ENCODE data around the gene FLCN.

The FLCN gene

GRCh38 chr17:17235212-17236174 is 1.5 kb downstream of the FLCN start:
- DNase-seq (ENCODE audit: low read depth): no peak

GRCh38 chr17:17232303-17232621 is 4.7 kb downstream of the FLCN start:
- DNase-seq (ENCODE audit: low read depth): no peak

GRCh38 chr17:17231621-17232302 is 5.2 kb downstream of the FLCN start:
- no peak for DNase-seq (ENCODE audit: low read depth)

- DNase-seq (ENCODE audit: low read depth): no peak
Observed at GRCh38 chr17:17229416-17230384, 7.3 kb downstream of the FLCN start.

GRCh38 chr17:17228521-17229279 is 8.3 kb downstream of the FLCN start:
- DNase-seq (ENCODE audit: low read depth): no peak

- DNase-seq (ENCODE audit: low read depth): no peak
Observed at GRCh38 chr17:17227608-17228520, 9.1 kb downstream of the FLCN start.

- DNase-seq (ENCODE audit: low read depth): no peak
Observed at GRCh38 chr17:17226451-17227265, 10.3 kb downstream of the FLCN start.

- DNase-seq (ENCODE audit: low read depth): no peak
Observed at GRCh38 chr17:17225901-17226300, 11.1 kb downstream of the FLCN start.

- DNase-seq (ENCODE audit: low read depth): no peak
Observed at GRCh38 chr17:17224137-17224536, 12.8 kb downstream of the FLCN start.

- no peak for DNase-seq (ENCODE audit: low read depth)
Observed at GRCh38 chr17:17223736-17224135, 13.2 kb downstream of the FLCN start.

GRCh38 chr17:17221329-17221728 is 15.6 kb downstream of the FLCN start:
- no peak for DNase-seq (ENCODE audit: low read depth)

- DNase-seq (ENCODE audit: low read depth): no peak
Observed at GRCh38 chr17:17220529-17220928, 16.4 kb downstream of the FLCN start.

- DNase-seq (ENCODE audit: low read depth): no peak
Observed at GRCh38 chr17:17217995-17218394, 19.0 kb downstream of the FLCN start.

GRCh38 chr17:17216776-17217175 is 20.2 kb downstream of the FLCN start:
- no peak for DNase-seq (ENCODE audit: low read depth)

GRCh38 chr17:17216236-17216635 is 20.7 kb downstream of the FLCN start:
- DNase-seq (ENCODE audit: low read depth): no peak

- DNase-seq (ENCODE audit: low read depth): no peak
Observed at GRCh38 chr17:17215575-17215974, 21.4 kb downstream of the FLCN start.

GRCh38 chr17:17214646-17215436 is 22.1 kb downstream of the FLCN start:
- no peak for DNase-seq (ENCODE audit: low read depth)

GRCh38 chr17:17213775-17214174 is 23.2 kb downstream of the FLCN start:
- no peak for DNase-seq (ENCODE audit: low read depth)

- DNase-seq (ENCODE audit: low read depth): no peak
Observed at GRCh38 chr17:17207998-17208397, 29.0 kb downstream of the FLCN start.

Measured in stromal cell of bone marrow (primary cell).